Ovary (tissue), 9 donors: Measurements from ENCODE around the gene MX1. TPM values are rescaled to one million over a fixed set of nuclear protein-coding genes. Genes with fewer than 3 reads are reported as not detected.

Experiments
- DNase-seq, 5 donors: peaks; one replicate each; pipeline ENCODE4 v3.0.0-alpha.2; 2019 to 2020
- H3K27ac ChIP-seq, 2 donors: fragments of 200-600 bp; one replicate each; pipeline versions ENCODE4 v1.5.1 to v1.8.0; 2019 to 2022
- H3K27me3 ChIP-seq: fragments of 200-600 bp; one replicate; pipeline ENCODE4 v1.8.0; 2022
- H3K36me3 ChIP-seq: fragments of 200-600 bp; sonication (generic); one replicate; pipeline ENCODE4 v1.5.1; 2019
- H3K4me1 ChIP-seq: one replicate; pipeline ENCODE4 v1.8.1; 2013; ENCODE audit warnings: mild to moderate bottlenecking, moderate library complexity; ENCODE audit not compliant: insufficient read depth
- H3K4me3 ChIP-seq: fragments of 200-600 bp; sonication (generic); one replicate; pipeline ENCODE4 v1.5.1; 2017
- H3K9me3 ChIP-seq, 2 donors: fragments of 200-600 bp in 1 of 2; sonication (generic) in 1 of 2; one replicate each; pipeline versions ENCODE4 v1.5.1 to v1.8.1; 2013 to 2019; ENCODE audit warnings: mild to moderate bottlenecking in 1 of 2, moderate library complexity in 1 of 2
- EP300 ChIP-seq: sonication (generic); formaldehyde crosslinking; IDR thresholded peaks from one replicate; pipeline ENCODE4 v1.6.1; 2017; ENCODE audit warnings: antibody characterized with exemption
- POLR2A ChIP-seq: fragments of 450-650 bp; IDR thresholded peaks from one replicate; pipeline ENCODE4 v1.6.1; 2017; ENCODE audit warnings: antibody characterized with exemption, mild to moderate bottlenecking, moderate library complexity
- WGBS, 3 donors: extraction: QIAGEN DNeasy Blood & Tissue Kit in 1 of 3; methylation state at CpG; one replicate each; pipeline versions ENCODE4 v1.1.5 to v1.1.7; 2013 to 2017; 5-methylcytosine and 5-hydroxymethylcytosine counted together
- intact Hi-C, 4 donors: fragments of 100-400 bp; cut with DNase I; formaldehyde crosslinking; loops; one replicate each; pipeline versions ENCODE4 v1.11.0 to v1.15.1; 2022 to 2023
- polyA plus RNA-seq, 2 donors: library from polyadenylated mRNA; stranded (reverse); fragments of 200-250 nt in 1 of 2; fragments of 350-450 nt in 1 of 2; fragmentation: Illumina TruSeq in 1 of 2; extraction: RNeasy Lipid Tissue Mini Kit (QIAGEN cat#74804) in 1 of 2; gene quantifications; one replicate each; pipeline ENCODE4 v1.2.3, GENCODE V29; 2013 to 2014
- total RNA-seq, 7 donors: library from RNA; depleted of rRNA in 2 of 7; stranded (reverse); fragments of >200 nt in 2 of 7; fragmentation: NEBNext Ultra II Directional in 3 of 7; extraction: Animal tissue kit (Norgen Biotek cat#: 25700) in 3 of 7; gene quantifications; one replicate each; pipeline versions ENCODE4 v1.1.0 to v1.2.4, GENCODE V29; 2016 to 2023
- TF ChIP-seq, protein P1 (sequence below), 3 donors: fragments of 450-650 bp in 2 of 3; fragments of 200-600 bp in 1 of 3; IDR thresholded peaks; one replicate each; pipeline versions ENCODE4 v1.5.1 to v1.8.0; 2016 to 2022; ENCODE audit warnings: antibody characterized with exemption in 3 of 3, mild to moderate bottlenecking in 1 of 3
- donor health status: DM: no; HTN: no; CAD: no; lungs with moderate emphysema.
- donor health status: DM: no; HTN: no; CAD: no.
- donor health status: Bipolar disorder and iron deficiency.
- donor health status: DM: yes; HTN: yes; CAD: no.
- donor health status: DM: no; HTN: no; CAD: no.
- donor health status: DM: yes; HTN: yes; CAD: no.

MX1 gene
- total and polyA plus RNA-seq, 9 donors: 25.2 to 118 (median 43.5) TPM

- Histone ChIP-seq H3K27me3 (no peaks in the 10 kb centered on the region), H3K4me1 (no peaks in the 10 kb centered on the region), H3K4me3 (no peak overlapping the region), H3K36me3 (no peaks in the 10 kb centered on the region), H3K9me3 (no peaks in the 10 kb centered on the region), H3K27ac (no peak overlapping the region)
- TF ChIP-seq EP300 (no peak), POLR2A (no peak)
- TF ChIP-seq, protein P1, sequence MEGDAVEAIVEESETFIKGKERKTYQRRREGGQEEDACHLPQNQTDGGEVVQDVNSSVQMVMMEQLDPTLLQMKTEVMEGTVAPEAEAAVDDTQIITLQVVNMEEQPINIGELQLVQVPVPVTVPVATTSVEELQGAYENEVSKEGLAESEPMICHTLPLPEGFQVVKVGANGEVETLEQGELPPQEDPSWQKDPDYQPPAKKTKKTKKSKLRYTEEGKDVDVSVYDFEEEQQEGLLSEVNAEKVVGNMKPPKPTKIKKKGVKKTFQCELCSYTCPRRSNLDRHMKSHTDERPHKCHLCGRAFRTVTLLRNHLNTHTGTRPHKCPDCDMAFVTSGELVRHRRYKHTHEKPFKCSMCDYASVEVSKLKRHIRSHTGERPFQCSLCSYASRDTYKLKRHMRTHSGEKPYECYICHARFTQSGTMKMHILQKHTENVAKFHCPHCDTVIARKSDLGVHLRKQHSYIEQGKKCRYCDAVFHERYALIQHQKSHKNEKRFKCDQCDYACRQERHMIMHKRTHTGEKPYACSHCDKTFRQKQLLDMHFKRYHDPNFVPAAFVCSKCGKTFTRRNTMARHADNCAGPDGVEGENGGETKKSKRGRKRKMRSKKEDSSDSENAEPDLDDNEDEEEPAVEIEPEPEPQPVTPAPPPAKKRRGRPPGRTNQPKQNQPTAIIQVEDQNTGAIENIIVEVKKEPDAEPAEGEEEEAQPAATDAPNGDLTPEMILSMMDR (IDR thresholded peaks at IDR 0.05): no peak
- DNase-seq: no peak
- WGBS, 3 donors: 57 to 74% (median 73%) methylated on average over 8 of the region's 8 CpGs
- intact Hi-C loops: loop anchor here in 2 of 4 donors (10.0 kb wide), 2 partner anchors 125 to 1015 kb away; partner anchors contain the start of gene RSPH1 (in 1 of the 2)
Measured at GRCh38 chr21:41479686-41480085, 53.6 kb downstream of the MX1 start.

DNA sequence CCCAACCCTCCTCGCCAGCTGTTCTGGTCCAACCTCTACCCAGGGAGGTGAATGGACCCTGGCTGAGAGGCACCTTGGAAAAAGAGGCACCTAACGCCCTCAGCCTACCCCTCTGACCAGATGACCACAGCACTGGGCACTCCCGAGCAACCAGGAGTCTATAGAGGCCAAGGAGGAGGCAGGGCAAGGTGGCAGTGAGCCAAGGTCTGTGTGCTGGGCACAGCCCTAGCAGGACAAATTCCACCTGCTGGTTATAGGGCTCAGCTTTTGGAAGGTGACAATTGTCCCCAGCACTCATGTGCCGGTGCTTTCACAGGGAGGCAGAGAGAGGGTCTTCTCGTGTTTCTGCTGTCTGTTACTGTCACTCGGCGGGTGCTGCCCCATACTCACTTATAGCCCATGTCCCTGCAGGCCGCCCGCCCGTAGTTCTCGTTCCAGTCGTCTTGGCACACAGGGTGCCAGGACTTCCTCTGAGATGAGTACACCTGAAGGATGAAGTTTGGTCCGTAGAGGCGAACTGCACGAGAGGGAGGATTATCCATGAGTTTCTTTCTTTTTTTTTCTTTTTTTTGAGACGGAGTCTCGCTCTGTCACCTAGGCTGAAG lies 54.1 kb downstream of the MX1 start:
- no peak overlapping the region for H3K4me3 ChIP-seq
- 87 to 91% (median 89%) methylated on average over 17 of the region's 17 CpGs for WGBS, 3 donors
- TF ChIP-seq POLR2A: no peak
- H3K36me3 ChIP-seq: no peaks in the 10 kb centered on the region
- DNase-seq: no peak
- no peaks in the 10 kb centered on the region for H3K4me1 ChIP-seq
- intact Hi-C loops: loop anchor here in 1 of 4 donors (10.0 kb wide), 1 partner anchor 1015 kb away; the partner anchor contains the start of gene RSPH1
- H3K27me3 ChIP-seq: no peaks in the 10 kb centered on the region
- no peaks in the 10 kb centered on the region for H3K9me3 ChIP-seq
- no peak overlapping the region for H3K27ac ChIP-seq

DNA sequence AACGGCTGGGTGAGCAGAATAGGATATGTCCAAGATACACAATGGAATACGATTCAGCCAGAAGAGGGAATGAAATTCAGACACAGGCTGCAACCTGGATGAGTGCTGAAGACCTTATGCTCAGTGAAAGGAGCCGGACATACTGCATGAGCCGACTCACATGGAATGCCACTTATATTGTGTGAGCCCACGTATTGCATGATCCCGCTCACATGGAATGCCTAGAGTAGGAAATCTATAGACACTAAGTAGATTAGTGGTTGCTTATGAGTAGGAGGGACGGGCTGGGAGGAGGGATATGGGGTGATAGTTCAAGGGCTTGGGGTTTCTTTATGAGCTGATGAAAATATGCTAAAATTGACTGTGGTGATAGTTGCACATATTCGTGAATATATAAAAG lies 55.2 kb downstream of the MX1 start:
- H3K4me3 ChIP-seq: no peak overlapping the region
- no peaks in the 10 kb centered on the region for H3K27me3 ChIP-seq
- intact Hi-C loops: loop anchor here in 1 of 4 donors (10.0 kb wide), 1 partner anchor 1014 kb away; the partner anchor contains the start of gene RSPH1
- no peak overlapping the region for H3K27ac ChIP-seq
- TF ChIP-seq EP300 (no peak), POLR2A (no peak)
- TF ChIP-seq, protein P1 (IDR thresholded peaks at IDR 0.05): no peak
- H3K4me1 ChIP-seq: peaks cover 1% of the 10 kb centered on the region
- WGBS, 3 donors: 68 to 77% (median 76%) methylated on average over 8 of the region's 8 CpGs
- no peak for DNase-seq
- H3K9me3 ChIP-seq: no peaks in the 10 kb centered on the region
- no peaks in the 10 kb centered on the region for H3K36me3 ChIP-seq

- Histone ChIP-seq H3K4me1 (peaks cover 5% of the 10 kb centered on the region), H3K4me3 (no peak overlapping the region), H3K27ac (no peak overlapping the region), H3K27me3 (no peaks in the 10 kb centered on the region), H3K36me3 (no peaks in the 10 kb centered on the region), H3K9me3 (no peaks in the 10 kb centered on the region)
- intact Hi-C loops: loop anchor here in 1 of 4 donors (10.0 kb wide), 1 partner anchor 1012 kb away; the partner anchor contains the start of gene RSPH1
- WGBS, 3 donors: 10 to 19% (median 16%) methylated on average over 6 of the region's 6 CpGs
- TF ChIP-seq, protein P1 (IDR thresholded peaks at IDR 0.05): no peak
- TF ChIP-seq POLR2A (no peak), EP300 (no peak)
- DNase-seq: no peak
Measured at GRCh38 chr21:41482301-41482700, 56.3 kb downstream of the MX1 start.

GRCh38 chr21:41482980-41483379 lies 56.9 kb downstream of the MX1 start:
- WGBS, 3 donors: 86 to 90% (median 86%) methylated on average over 6 of the region's 6 CpGs

More at GRCh38 chr21:41482980-41483379, 56.9 kb downstream of the MX1 start:
- TF ChIP-seq EP300 (no peak), POLR2A (no peak)
- TF ChIP-seq, protein P1 (IDR thresholded peaks at IDR 0.05): no peak
- Histone ChIP-seq H3K9me3 (no peaks in the 10 kb centered on the region), H3K27me3 (no peaks in the 10 kb centered on the region), H3K4me1 (peaks cover 5% of the 10 kb centered on the region), H3K4me3 (no peak overlapping the region), H3K27ac (no peak overlapping the region), H3K36me3 (no peaks in the 10 kb centered on the region)
- intact Hi-C loops: loop anchor here in 1 of 4 donors (10.0 kb wide), 1 partner anchor 1012 kb away; the partner anchor contains the start of gene RSPH1
- no peak for DNase-seq
